GM23338 (cell line): ENCODE results near the gene NRP2.

Experiments used
- CREB1 ChIP-seq: fragments of 250-450 bp; sonication (Bioruptor Pico); IDR thresholded peaks from 2 replicates; pipeline ENCODE4 v1.5.0; 2020; ENCODE audit warnings: low read depth, mild to moderate bottlenecking, moderate library complexity
- CTCF ChIP-seq, 2 experiments: fragments of 200-600 bp in 1 of 2; sonication (generic) in 1 of 2; conservative IDR thresholded peaks; 2 replicates each; pipeline versions ENCODE4 v1.5.1 to v1.6.1; 2016 to 2017; ENCODE audit warnings: antibody characterized with exemption in 2 of 2, low read depth in 2 of 2, mild to moderate bottlenecking in 2 of 2, moderate library complexity in 1 of 2
- EZH2 ChIP-seq: fragments of 200-600 bp; sonication (generic); IDR thresholded peaks from one replicate; pipeline ENCODE4 v1.8.0; 2017; ENCODE audit warnings: antibody characterized with exemption, mild to moderate bottlenecking, low read depth; ENCODE audit not compliant: unreplicated experiment
- EZH2phosphoT487 ChIP-seq: fragments of 200-600 bp; sonication (generic); IDR thresholded peaks from one replicate; pipeline ENCODE4 v1.8.1; 2018; ENCODE audit warnings: antibody characterized with exemption; ENCODE audit not compliant: unreplicated experiment
- POLR2AphosphoS5 ChIP-seq: IDR thresholded peaks from 2 replicates; pipeline ENCODE4 v1.6.1; 2016; ENCODE audit warnings: antibody characterized with exemption, low read depth
- TF ChIP-seq, protein P1 (sequence below): fragments of 250-450 bp; sonication (Bioruptor Pico); IDR thresholded peaks from 2 replicates; pipeline ENCODE4 v1.5.0; 2020; ENCODE audit warnings: mild to moderate bottlenecking, moderate library complexity
- TF ChIP-seq, protein P2 (sequence below): IDR thresholded peaks from one replicate; pipeline ENCODE4 v1.6.1; 2018; ENCODE audit warnings: antibody characterized with exemption; ENCODE audit not compliant: unreplicated experiment

GRCh38 chr2:205705511-205706349 is 23.4 kb downstream of the NRP2 start:
- no peak for TF ChIP-seq CTCF (conservative IDR thresholded peaks at IDR 0.05; ENCODE audit: low read depth in 2 of 2)
- no peak for TF ChIP-seq POLR2AphosphoS5
- TF ChIP-seq, protein P1, sequence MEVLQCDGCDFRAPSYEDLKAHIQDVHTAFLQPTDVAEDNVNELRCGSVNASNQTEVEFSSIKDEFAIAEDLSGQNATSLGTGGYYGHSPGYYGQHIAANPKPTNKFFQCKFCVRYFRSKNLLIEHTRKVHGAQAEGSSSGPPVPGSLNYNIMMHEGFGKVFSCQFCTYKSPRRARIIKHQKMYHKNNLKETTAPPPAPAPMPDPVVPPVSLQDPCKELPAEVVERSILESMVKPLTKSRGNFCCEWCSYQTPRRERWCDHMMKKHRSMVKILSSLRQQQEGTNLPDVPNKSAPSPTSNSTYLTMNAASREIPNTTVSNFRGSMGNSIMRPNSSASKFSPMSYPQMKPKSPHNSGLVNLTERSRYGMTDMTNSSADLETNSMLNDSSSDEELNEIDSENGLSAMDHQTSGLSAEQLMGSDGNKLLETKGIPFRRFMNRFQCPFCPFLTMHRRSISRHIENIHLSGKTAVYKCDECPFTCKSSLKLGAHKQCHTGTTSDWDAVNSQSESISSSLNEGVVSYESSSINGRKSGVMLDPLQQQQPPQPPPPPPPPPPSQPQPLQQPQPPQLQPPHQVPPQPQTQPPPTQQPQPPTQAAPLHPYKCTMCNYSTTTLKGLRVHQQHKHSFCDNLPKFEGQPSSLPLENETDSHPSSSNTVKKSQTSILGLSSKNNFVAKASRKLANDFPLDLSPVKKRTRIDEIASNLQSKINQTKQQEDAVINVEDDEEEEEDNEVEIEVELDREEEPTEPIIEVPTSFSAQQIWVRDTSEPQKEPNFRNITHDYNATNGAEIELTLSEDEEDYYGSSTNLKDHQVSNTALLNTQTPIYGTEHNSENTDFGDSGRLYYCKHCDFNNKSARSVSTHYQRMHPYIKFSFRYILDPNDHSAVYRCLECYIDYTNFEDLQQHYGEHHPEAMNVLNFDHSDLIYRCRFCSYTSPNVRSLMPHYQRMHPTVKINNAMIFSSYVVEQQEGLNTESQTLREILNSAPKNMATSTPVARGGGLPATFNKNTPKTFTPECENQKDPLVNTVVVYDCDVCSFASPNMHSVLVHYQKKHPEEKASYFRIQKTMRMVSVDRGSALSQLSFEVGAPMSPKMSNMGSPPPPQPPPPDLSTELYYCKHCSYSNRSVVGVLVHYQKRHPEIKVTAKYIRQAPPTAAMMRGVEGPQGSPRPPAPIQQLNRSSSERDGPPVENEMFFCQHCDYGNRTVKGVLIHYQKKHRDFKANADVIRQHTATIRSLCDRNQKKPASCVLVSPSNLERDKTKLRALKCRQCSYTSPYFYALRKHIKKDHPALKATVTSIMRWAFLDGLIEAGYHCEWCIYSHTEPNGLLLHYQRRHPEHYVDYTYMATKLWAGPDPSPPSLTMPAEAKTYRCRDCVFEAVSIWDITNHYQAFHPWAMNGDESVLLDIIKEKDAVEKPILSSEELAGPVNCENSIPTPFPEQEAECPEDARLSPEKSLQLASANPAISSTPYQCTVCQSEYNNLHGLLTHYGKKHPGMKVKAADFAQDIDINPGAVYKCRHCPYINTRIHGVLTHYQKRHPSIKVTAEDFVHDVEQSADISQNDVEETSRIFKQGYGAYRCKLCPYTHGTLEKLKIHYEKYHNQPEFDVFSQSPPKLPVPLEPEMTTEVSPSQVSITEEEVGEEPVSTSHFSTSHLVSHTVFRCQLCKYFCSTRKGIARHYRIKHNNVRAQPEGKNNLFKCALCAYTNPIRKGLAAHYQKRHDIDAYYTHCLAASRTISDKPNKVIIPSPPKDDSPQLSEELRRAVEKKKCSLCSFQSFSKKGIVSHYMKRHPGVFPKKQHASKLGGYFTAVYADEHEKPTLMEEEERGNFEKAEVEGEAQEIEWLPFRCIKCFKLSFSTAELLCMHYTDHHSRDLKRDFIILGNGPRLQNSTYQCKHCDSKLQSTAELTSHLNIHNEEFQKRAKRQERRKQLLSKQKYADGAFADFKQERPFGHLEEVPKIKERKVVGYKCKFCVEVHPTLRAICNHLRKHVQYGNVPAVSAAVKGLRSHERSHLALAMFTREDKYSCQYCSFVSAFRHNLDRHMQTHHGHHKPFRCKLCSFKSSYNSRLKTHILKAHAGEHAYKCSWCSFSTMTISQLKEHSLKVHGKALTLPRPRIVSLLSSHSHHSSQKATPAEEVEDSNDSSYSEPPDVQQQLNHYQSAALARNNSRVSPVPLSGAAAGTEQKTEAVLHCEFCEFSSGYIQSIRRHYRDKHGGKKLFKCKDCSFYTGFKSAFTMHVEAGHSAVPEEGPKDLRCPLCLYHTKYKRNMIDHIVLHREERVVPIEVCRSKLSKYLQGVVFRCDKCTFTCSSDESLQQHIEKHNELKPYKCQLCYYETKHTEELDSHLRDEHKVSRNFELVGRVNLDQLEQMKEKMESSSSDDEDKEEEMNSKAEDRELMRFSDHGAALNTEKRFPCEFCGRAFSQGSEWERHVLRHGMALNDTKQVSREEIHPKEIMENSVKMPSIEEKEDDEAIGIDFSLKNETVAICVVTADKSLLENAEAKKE: no peak
- no peak for TF ChIP-seq EZH2phosphoT487
- no peak for TF ChIP-seq EZH2
- TF ChIP-seq CREB1: no peak
- TF ChIP-seq, protein P2, sequence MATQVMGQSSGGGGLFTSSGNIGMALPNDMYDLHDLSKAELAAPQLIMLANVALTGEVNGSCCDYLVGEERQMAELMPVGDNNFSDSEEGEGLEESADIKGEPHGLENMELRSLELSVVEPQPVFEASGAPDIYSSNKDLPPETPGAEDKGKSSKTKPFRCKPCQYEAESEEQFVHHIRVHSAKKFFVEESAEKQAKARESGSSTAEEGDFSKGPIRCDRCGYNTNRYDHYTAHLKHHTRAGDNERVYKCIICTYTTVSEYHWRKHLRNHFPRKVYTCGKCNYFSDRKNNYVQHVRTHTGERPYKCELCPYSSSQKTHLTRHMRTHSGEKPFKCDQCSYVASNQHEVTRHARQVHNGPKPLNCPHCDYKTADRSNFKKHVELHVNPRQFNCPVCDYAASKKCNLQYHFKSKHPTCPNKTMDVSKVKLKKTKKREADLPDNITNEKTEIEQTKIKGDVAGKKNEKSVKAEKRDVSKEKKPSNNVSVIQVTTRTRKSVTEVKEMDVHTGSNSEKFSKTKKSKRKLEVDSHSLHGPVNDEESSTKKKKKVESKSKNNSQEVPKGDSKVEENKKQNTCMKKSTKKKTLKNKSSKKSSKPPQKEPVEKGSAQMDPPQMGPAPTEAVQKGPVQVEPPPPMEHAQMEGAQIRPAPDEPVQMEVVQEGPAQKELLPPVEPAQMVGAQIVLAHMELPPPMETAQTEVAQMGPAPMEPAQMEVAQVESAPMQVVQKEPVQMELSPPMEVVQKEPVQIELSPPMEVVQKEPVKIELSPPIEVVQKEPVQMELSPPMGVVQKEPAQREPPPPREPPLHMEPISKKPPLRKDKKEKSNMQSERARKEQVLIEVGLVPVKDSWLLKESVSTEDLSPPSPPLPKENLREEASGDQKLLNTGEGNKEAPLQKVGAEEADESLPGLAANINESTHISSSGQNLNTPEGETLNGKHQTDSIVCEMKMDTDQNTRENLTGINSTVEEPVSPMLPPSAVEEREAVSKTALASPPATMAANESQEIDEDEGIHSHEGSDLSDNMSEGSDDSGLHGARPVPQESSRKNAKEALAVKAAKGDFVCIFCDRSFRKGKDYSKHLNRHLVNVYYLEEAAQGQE: no peak
